ENCODE data around the gene SLC13A5.
A peak's percentile ranks its signal among the peaks of the same experiment; 100 is the strongest.

SLC13A5 gene

DNA sequence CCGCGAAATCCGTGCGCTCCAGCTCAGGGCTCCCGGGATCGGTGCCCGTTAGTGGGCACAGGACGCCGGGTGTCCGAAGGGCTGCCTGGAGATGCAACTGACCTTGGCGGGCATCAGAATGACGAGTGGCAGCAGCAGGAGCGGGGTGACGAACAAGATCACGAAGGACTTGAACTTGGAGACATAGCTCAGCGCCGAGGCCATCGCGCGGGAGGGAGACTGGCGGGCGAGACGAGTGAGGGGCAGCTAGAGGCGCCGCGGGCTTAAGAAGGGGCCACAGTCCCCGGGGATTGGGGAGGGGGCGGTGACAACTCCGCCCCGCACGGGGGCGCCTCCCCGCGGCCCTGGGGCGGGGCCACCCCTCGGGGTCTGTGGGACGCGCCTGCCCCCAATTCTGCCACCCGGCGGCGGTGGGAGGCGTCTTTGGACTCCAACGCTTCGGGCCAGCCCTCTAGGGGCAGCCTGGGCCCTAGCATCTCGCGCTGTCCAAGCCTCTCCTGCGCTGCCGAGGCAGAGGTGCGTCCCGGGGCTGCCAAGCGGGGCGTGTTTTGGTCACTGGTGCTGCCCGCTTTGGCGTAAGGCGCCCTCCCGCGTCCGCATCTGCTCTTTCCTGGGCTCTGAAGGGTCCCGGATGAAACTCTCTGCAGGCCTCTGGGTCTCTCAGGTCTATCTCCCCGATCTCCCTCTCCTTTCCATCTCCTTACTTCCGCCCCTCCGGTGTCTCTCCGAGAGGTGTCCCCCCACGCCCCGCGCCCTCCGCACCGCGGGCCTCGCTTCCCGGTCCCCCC lies at the start of gene SLC13A5:
Gene SLC13A5 (minus strand): TSS at position 240 of the 788 bp plus-strand sequence. CDS start 36 bp downstream, at position 204.
- TF ChIP-seq, protein P1, sequence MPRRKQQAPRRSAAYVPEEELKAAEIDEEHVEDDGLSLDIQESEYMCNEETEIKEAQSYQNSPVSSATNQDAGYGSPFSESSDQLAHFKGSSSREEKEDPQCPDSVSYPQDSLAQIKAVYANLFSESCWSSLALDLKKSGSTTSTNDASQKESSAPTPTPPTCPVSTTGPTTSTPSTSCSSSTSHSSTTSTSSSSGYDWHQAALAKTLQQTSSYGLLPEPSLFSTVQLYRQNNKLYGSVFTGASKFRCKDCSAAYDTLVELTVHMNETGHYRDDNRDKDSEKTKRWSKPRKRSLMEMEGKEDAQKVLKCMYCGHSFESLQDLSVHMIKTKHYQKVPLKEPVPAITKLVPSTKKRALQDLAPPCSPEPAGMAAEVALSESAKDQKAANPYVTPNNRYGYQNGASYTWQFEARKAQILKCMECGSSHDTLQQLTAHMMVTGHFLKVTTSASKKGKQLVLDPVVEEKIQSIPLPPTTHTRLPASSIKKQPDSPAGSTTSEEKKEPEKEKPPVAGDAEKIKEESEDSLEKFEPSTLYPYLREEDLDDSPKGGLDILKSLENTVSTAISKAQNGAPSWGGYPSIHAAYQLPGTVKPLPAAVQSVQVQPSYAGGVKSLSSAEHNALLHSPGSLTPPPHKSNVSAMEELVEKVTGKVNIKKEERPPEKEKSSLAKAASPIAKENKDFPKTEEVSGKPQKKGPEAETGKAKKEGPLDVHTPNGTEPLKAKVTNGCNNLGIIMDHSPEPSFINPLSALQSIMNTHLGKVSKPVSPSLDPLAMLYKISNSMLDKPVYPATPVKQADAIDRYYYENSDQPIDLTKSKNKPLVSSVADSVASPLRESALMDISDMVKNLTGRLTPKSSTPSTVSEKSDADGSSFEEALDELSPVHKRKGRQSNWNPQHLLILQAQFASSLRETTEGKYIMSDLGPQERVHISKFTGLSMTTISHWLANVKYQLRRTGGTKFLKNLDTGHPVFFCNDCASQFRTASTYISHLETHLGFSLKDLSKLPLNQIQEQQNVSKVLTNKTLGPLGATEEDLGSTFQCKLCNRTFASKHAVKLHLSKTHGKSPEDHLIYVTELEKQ (tag by site-specific recombination; IDR thresholded peaks at IDR 0.05; ENCODE audit: borderline replicate concordance) = no peak
- no peak for TF ChIP-seq ZNF558 (tag by site-specific recombination; IDR thresholded peaks at IDR 0.05)
- no peak for TF ChIP-seq KLF10 (tag by site-specific recombination; IDR thresholded peaks at IDR 0.05)
- no peak for TF ChIP-seq ZNF266 (tag by site-specific recombination; IDR thresholded peaks at IDR 0.05; ENCODE audit: low read depth)
- peak; percentile 44; the same call in 1 of the 2 replicates for TF ChIP-seq ZBTB8A (tag by site-specific recombination; IDR thresholded peaks at IDR 0.05)
- 0 out of 2 replicates have a peak, but pooled peaks have one; percentile 38 for TF ChIP-seq ZFHX2 (tag by site-specific recombination; conservative IDR thresholded peaks at IDR 0.05)
- TF ChIP-seq ZNF600 (tag by site-specific recombination; IDR thresholded peaks at IDR 0.05) = no peak
- TF ChIP-seq GLIS2 (tag by site-specific recombination; IDR thresholded peaks at IDR 0.05) = peak; percentile 49; the same call in 1 of the 2 replicates
- TF ChIP-seq ZNF521 (tag by site-specific recombination; IDR thresholded peaks at IDR 0.05) = no peak
- TF ChIP-seq ZNF335 (tag by site-specific recombination; conservative IDR thresholded peaks at IDR 0.05) = peak; percentile 84
- TF ChIP-seq, protein P2, sequence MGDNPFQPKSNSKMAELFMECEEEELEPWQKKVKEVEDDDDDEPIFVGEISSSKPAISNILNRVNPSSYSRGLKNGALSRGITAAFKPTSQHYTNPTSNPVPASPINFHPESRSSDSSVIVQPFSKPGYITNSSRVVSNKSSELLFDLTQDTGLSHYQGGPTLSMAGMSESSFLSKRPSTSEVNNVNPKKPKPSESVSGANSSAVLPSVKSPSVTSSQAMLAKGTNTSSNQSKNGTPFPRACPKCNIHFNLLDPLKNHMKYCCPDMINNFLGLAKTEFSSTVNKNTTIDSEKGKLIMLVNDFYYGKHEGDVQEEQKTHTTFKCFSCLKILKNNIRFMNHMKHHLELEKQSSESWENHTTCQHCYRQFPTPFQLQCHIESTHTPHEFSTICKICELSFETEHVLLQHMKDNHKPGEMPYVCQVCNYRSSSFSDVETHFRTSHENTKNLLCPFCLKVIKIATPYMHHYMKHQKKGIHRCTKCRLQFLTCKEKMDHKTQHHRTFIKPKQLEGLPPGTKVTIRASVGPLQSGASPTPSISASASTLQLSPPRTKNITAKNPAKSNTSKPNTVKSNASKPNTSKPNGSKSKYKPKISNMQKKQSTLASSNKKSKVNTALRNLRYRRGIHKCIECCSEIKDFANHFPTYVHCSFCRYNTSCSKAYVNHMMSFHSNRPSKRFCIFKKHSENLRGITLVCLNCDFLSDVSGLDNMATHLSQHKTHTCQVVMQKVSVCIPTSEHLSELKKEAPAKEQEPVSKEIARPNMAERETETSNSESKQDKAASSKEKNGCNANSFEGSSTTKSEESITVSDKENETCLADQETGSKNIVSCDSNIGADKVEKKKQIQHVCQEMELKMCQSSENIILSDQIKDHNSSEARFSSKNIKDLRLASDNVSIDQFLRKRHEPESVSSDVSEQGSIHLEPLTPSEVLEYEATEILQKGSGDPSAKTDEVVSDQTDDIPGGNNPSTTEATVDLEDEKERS (tag by site-specific recombination; IDR thresholded peaks at IDR 0.05) = no peak
- TF ChIP-seq EGR2 (tag by site-specific recombination; IDR thresholded peaks at IDR 0.05; ENCODE audit: low read depth) = 0 out of 2 replicates have a peak, but pooled peaks have one; percentile 23
- TF ChIP-seq, protein P3, sequence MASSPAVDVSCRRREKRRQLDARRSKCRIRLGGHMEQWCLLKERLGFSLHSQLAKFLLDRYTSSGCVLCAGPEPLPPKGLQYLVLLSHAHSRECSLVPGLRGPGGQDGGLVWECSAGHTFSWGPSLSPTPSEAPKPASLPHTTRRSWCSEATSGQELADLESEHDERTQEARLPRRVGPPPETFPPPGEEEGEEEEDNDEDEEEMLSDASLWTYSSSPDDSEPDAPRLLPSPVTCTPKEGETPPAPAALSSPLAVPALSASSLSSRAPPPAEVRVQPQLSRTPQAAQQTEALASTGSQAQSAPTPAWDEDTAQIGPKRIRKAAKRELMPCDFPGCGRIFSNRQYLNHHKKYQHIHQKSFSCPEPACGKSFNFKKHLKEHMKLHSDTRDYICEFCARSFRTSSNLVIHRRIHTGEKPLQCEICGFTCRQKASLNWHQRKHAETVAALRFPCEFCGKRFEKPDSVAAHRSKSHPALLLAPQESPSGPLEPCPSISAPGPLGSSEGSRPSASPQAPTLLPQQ (tag by site-specific recombination; IDR thresholded peaks at IDR 0.05) = no peak
- no peak for TF ChIP-seq MEIS1 (CRISPR knock-in tag; IDR thresholded peaks at IDR 0.05; ENCODE audit: borderline replicate concordance)
- TF ChIP-seq CTCF (tag by site-specific recombination; IDR thresholded peaks at IDR 0.05) = 0 out of 2 replicates have a peak, but pooled peaks have one; percentile 15
- Histone ChIP-seq H3K36me3 (ENCODE audit: control insufficient read depth in 2 of 2, insufficient read depth in 1 of 2, low read length in 2 of 2) (no peaks in the 10 kb centered on the region), H3K4me1 (ENCODE audit: control insufficient read depth, insufficient read depth, low read length) (no peaks in the 10 kb centered on the region), H3K9me3 (ENCODE audit: control insufficient read depth, insufficient read depth, low read depth, low read length) (no peaks in the 10 kb centered on the region), H3K4me3 (ENCODE audit: low read depth, low read length) (peak within 1 kb of the TSS; percentile 22), H3K27ac (ENCODE audit: extremely low read depth, low read depth, low read length) (no peak within 1 kb of the TSS)
- POLR2A ChIA-PET = no interaction called here
- CTCF ChIA-PET = interaction anchor here (0.6 to 2.8 kb wide), 10 partner anchors 11 to 289 kb away, joined by 3 to 13 read pairs (median 4); no protein-coding TSS in a partner anchor

All from HEK293 (cell line).